SU-DHL-6 (cell line): ENCODE results near the gene RNF130.

Experiments
- CTCF ChIP-seq: fragments of 200-600 bp; sonication (generic); IDR thresholded peaks from one replicate; pipeline ENCODE4 v1.5.1; 2017; ENCODE audit warnings: antibody characterized with exemption, mild to moderate bottlenecking, low read length, moderate library complexity; ENCODE audit not compliant: insufficient read depth, poor library complexity, severe bottlenecking
- EZH2phosphoT487 ChIP-seq: fragments of 200-600 bp; sonication (generic), shearing (Covaris generic); conservative IDR thresholded peaks from 2 replicates; pipeline ENCODE4 v1.6.1; 2018; ENCODE audit warnings: mild to moderate bottlenecking, antibody characterized with exemption, low read length, moderate library complexity, mixed read lengths

- TF ChIP-seq CTCF (no peak), EZH2phosphoT487 (no peak)
These were observed 80.5 kb downstream of the RNF130 start for GRCh38 chr5:179991106-179991505.
